Liver (tissue), 9 donors: ENCODE data around the gene DPH2. TPM values are rescaled to one million over a fixed set of nuclear protein-coding genes. Genes with fewer than 3 reads are reported as not detected.

ENCODE experiments used
- DNase-seq: peaks from one replicate; pipeline ENCODE4 v3.0.0-alpha.2; 2017; ENCODE audit warnings: low spot score
- H3K27ac ChIP-seq, 2 donors: one replicate each; pipeline ENCODE4 v1.7.0; 2013; ENCODE audit warnings: inconsistent platforms in 2 of 2, low read length in 2 of 2, control low read depth in 1 of 2, low read depth in 1 of 2, mild to moderate bottlenecking in 1 of 2
- H3K27me3 ChIP-seq, 4 donors: one replicate each; pipeline versions ENCODE4 v1.6.1 to v1.7.0; 2013; ENCODE audit warnings: low read length in 3 of 4, inconsistent platforms in 1 of 4, mild to moderate bottlenecking in 1 of 4, moderate library complexity in 1 of 4; ENCODE audit not compliant: control insufficient read depth in 4 of 4, insufficient read depth in 4 of 4
- H3K36me3 ChIP-seq, 4 donors: one replicate each; pipeline versions ENCODE4 v1.6.1 to v1.7.0; 2013; ENCODE audit warnings: low read length in 3 of 4, mild to moderate bottlenecking in 3 of 4, low read depth in 1 of 4, moderate library complexity in 1 of 4; ENCODE audit not compliant: control insufficient read depth in 4 of 4, insufficient read depth in 3 of 4
- H3K4me1 ChIP-seq, 4 donors: one replicate each; pipeline versions ENCODE4 v1.6.1 to v1.7.0; 2013; ENCODE audit warnings: low read length in 3 of 4, mild to moderate bottlenecking in 3 of 4, moderate library complexity in 1 of 4; ENCODE audit not compliant: control insufficient read depth in 4 of 4, insufficient read depth in 4 of 4
- H3K4me3 ChIP-seq, 3 donors: one replicate each; pipeline versions ENCODE4 v1.6.1 to v1.7.0; 2013; ENCODE audit warnings: low read length in 3 of 3, control low read depth in 1 of 3, low read depth in 1 of 3, mild to moderate bottlenecking in 1 of 3
- H3K9ac ChIP-seq, 2 donors: one replicate each; pipeline ENCODE4 v1.7.0; 2013; ENCODE audit warnings: low read length in 2 of 2, mild to moderate bottlenecking in 2 of 2, moderate library complexity in 2 of 2, control low read depth in 1 of 2, low read depth in 1 of 2
- H3K9me3 ChIP-seq, 4 donors: one replicate each; pipeline versions ENCODE4 v1.6.1 to v1.7.0; 2013; ENCODE audit warnings: low read length in 3 of 4; ENCODE audit not compliant: control insufficient read depth in 4 of 4
- EGR1 ChIP-seq, 2 donors: IDR thresholded peaks; 2 replicates each; pipeline ENCODE4 v1.6.1; 2016 to 2018; ENCODE audit warnings: antibody characterized with exemption in 2 of 2, low read depth in 2 of 2
- FOXA1 ChIP-seq: IDR thresholded peaks from 2 replicates; pipeline ENCODE4 v1.6.1; 2016; ENCODE audit warnings: antibody characterized with exemption
- FOXA2 ChIP-seq: IDR thresholded peaks from 2 replicates; pipeline ENCODE4 v1.6.1; 2016; ENCODE audit warnings: antibody characterized with exemption
- GABPA ChIP-seq, 2 donors: IDR thresholded peaks in 1 of 2; conservative IDR thresholded peaks in 1 of 2; 2 replicates each; pipeline ENCODE4 v1.6.1; 2016; ENCODE audit warnings: antibody characterized with exemption in 2 of 2, mild to moderate bottlenecking in 1 of 2, moderate library complexity in 1 of 2
- HNF4A ChIP-seq, 2 donors: conservative IDR thresholded peaks; 2 replicates each; pipeline ENCODE4 v1.6.1; 2016; ENCODE audit warnings: antibody characterized with exemption in 2 of 2, mild to moderate bottlenecking in 2 of 2
- HNF4G ChIP-seq: IDR thresholded peaks from 2 replicates; pipeline ENCODE4 v1.6.1; 2016; ENCODE audit warnings: antibody characterized with exemption
- JUND ChIP-seq, 2 donors: IDR thresholded peaks; 2 replicates each; pipeline ENCODE4 v1.6.1; 2016; ENCODE audit warnings: antibody characterized with exemption in 2 of 2
- NR2F2 ChIP-seq: IDR thresholded peaks from 2 replicates; pipeline ENCODE4 v1.6.1; 2016; ENCODE audit warnings: antibody characterized with exemption
- RAD21 ChIP-seq, 2 donors: IDR thresholded peaks; 2 replicates each; pipeline ENCODE4 v1.6.1; 2016; ENCODE audit warnings: antibody characterized with exemption in 2 of 2, mild to moderate bottlenecking in 2 of 2
- REST ChIP-seq: IDR thresholded peaks from 2 replicates; pipeline ENCODE4 v1.6.1; 2016; ENCODE audit warnings: antibody characterized with exemption, mild to moderate bottlenecking
- RXRA ChIP-seq, 2 donors: IDR thresholded peaks; 2 replicates each; pipeline ENCODE4 v1.6.1; 2017 to 2018; ENCODE audit warnings: antibody characterized with exemption in 2 of 2, mild to moderate bottlenecking in 1 of 2
- SP1 ChIP-seq: IDR thresholded peaks from 2 replicates; pipeline ENCODE4 v1.6.1; 2018; ENCODE audit warnings: antibody characterized with exemption, mild to moderate bottlenecking
- TAF1 ChIP-seq: conservative IDR thresholded peaks from 2 replicates; pipeline ENCODE4 v1.6.1; 2016; ENCODE audit warnings: antibody characterized with exemption, mild to moderate bottlenecking
- YY1 ChIP-seq: IDR thresholded peaks from 2 replicates; pipeline ENCODE4 v1.6.1; 2016; ENCODE audit warnings: antibody characterized with exemption, mild to moderate bottlenecking
- WGBS: extraction: QIAGEN DNeasy Blood & Tissue Kit; methylation state at CpG from one replicate; pipeline ENCODE4 v1.1.7; 2013; 5-methylcytosine and 5-hydroxymethylcytosine counted together
- polyA plus RNA-seq, 2 donors: library from polyadenylated mRNA; stranded (reverse) in 1 of 2; unstranded in 1 of 2; fragments of 200-250 nt in 1 of 2; fragments of >200 nt in 1 of 2; fragmentation: Nextera tagmentation in 1 of 2; extraction: Ambion mirVana in 1 of 2; gene quantifications; one replicate each; pipeline versions ENCODE4 v1.2.1 to v1.2.3, GENCODE V29; 2013 to 2015
- total RNA-seq, 2 donors: library from RNA; depleted of rRNA; stranded (reverse); fragments of >200 nt; gene quantifications; one replicate each; pipeline ENCODE4 v1.2.3, GENCODE V29; 2014
- TF ChIP-seq, protein P1 (sequence below): fragments of 150-350 bp; IDR thresholded peaks from 2 replicates; pipeline ENCODE4 v1.5.1; 2017; ENCODE audit warnings: improper control_type of control experiment, low read depth, low read length; ENCODE audit not compliant: missing input control
- TF ChIP-seq, protein P2 (sequence below): IDR thresholded peaks from 2 replicates; pipeline ENCODE4 v1.6.1; 2016; ENCODE audit warnings: antibody characterized with exemption
- TF ChIP-seq, protein P3 (sequence below): IDR thresholded peaks from 2 replicates; pipeline ENCODE4 v1.6.1; 2016; ENCODE audit warnings: antibody characterized with exemption
- TF ChIP-seq, protein P4 (sequence below): IDR thresholded peaks from 2 replicates; pipeline ENCODE4 v1.6.1; 2016; ENCODE audit warnings: antibody characterized with exemption
- donor health status: healthy.
- donor health status: healthy.
- donor health status: healthy.
- donor health status: healthy.
- donor health status: healthy.

The DPH2 gene
- total and polyA plus RNA-seq, 4 donors, result 9.3 to 20.9 (median 15.4) TPM

- Histone ChIP-seq H3K36me3 (no peaks in the 10 kb centered on the region), H3K9ac (no peak overlapping the region), H3K27ac (no peak overlapping the region), H3K4me3 (no peak overlapping the region), H3K9me3 (no peaks in the 10 kb centered on the region), H3K4me1 (peaks cover 0 to 4% (median 1%) of the 10 kb centered on the region in 4 donors), H3K27me3 (no peaks in the 10 kb centered on the region)
- 89% methylated on average over 14 of the region's 14 CpGs for WGBS
- TF ChIP-seq, protein P1, sequence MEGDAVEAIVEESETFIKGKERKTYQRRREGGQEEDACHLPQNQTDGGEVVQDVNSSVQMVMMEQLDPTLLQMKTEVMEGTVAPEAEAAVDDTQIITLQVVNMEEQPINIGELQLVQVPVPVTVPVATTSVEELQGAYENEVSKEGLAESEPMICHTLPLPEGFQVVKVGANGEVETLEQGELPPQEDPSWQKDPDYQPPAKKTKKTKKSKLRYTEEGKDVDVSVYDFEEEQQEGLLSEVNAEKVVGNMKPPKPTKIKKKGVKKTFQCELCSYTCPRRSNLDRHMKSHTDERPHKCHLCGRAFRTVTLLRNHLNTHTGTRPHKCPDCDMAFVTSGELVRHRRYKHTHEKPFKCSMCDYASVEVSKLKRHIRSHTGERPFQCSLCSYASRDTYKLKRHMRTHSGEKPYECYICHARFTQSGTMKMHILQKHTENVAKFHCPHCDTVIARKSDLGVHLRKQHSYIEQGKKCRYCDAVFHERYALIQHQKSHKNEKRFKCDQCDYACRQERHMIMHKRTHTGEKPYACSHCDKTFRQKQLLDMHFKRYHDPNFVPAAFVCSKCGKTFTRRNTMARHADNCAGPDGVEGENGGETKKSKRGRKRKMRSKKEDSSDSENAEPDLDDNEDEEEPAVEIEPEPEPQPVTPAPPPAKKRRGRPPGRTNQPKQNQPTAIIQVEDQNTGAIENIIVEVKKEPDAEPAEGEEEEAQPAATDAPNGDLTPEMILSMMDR, result no peak
- TF ChIP-seq, protein P2, sequence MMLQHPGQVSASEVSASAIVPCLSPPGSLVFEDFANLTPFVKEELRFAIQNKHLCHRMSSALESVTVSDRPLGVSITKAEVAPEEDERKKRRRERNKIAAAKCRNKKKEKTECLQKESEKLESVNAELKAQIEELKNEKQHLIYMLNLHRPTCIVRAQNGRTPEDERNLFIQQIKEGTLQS, result no peak
- TF ChIP-seq, protein P3, sequence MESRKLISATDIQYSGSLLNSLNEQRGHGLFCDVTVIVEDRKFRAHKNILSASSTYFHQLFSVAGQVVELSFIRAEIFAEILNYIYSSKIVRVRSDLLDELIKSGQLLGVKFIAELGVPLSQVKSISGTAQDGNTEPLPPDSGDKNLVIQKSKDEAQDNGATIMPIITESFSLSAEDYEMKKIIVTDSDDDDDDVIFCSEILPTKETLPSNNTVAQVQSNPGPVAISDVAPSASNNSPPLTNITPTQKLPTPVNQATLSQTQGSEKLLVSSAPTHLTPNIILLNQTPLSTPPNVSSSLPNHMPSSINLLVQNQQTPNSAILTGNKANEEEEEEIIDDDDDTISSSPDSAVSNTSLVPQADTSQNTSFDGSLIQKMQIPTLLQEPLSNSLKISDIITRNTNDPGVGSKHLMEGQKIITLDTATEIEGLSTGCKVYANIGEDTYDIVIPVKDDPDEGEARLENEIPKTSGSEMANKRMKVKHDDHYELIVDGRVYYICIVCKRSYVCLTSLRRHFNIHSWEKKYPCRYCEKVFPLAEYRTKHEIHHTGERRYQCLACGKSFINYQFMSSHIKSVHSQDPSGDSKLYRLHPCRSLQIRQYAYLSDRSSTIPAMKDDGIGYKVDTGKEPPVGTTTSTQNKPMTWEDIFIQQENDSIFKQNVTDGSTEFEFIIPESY, result no peak
- TF ChIP-seq JUND (IDR thresholded peaks at IDR 0.05) (no peak), TAF1 (no peak), FOXA2 (no peak), GABPA (IDR thresholded peaks at IDR 0.05 in 1 of 2, conservative IDR thresholded peaks at IDR 0.05 in 1 of 2) (no peak), SP1 (no peak), RAD21 (IDR thresholded peaks at IDR 0.05) (no peak), FOXA1 (no peak), HNF4G (no peak), NR2F2 (no peak), REST (no peak), YY1 (no peak), HNF4A (conservative IDR thresholded peaks at IDR 0.05) (no peak), EGR1 (IDR thresholded peaks at IDR 0.05; ENCODE audit: low read depth in 2 of 2) (no peak), RXRA (IDR thresholded peaks at IDR 0.05) (no peak)
- TF ChIP-seq, protein P4, sequence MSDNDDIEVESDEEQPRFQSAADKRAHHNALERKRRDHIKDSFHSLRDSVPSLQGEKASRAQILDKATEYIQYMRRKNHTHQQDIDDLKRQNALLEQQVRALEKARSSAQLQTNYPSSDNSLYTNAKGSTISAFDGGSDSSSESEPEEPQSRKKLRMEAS, result no peak
- no peak for DNase-seq
These were observed 32.9 kb downstream of the DPH2 start for GRCh38 chr1:44002606-44003157.
